GM19468 (cell line): ENCODE measurements around the gene MRPL41.
"Not testable (repeated sequence)": the region's sequence is repeated elsewhere in the genome, so short reads cannot be mapped to it uniquely, and the experiment has no call there.

Experiments used
- ATAC-seq: cut with Tn5 transposase; IDR thresholded peaks from one replicate; pipeline ENCODE4 v1.9.1; 2021; ENCODE audit warnings: mild to moderate bottlenecking, moderate library complexity, moderate number of reproducible peaks; ENCODE audit not compliant: unreplicated experiment; ENCODE audit errors: extremely low read depth

Gene MRPL41

GRCh38 chr9:137547687-137548543 lies 3.8 kb upstream of the MRPL41 start:
- no peak for ATAC-seq

DNA sequence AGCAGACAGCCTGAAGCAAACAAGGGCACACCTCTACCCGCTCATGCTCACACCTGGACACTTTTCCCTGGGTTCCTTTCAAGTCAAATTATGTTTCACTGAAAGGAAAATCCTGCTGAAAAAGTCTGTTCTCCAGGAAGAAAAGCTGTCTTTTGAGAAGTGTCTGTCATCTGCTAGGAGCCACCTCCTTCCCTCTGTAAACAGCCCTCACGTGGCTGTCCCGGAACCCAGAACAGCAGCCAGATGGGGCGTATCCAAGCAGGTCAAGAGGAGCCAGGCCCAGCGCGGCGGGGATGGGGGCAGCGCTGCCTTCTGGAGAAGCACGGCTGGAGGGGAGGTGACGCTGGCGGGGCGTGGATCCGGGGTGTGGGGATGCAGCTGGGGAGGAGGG lies 1.5 kb upstream of the MRPL41 start, which contains the start of gene PNPLA7:
PNPLA7 (minus strand) TSS at position 172 of the 391 bp plus-strand sequence. CDS start 205 bp downstream, outside the sequence.
- no peak for ATAC-seq

- ATAC-seq, result not testable (repeated sequence)
Observed at GRCh38 chr9:137550958-137551263, 768 bp upstream of the MRPL41 start.

- ATAC-seq, result peak; percentile 7
Observed at GRCh38 chr9:137552022-137552768, 516 bp downstream of the MRPL41 start.

- not testable (repeated sequence) for ATAC-seq
Observed at GRCh38 chr9:137553654-137554053, 2.0 kb downstream of the MRPL41 start.

DNA sequence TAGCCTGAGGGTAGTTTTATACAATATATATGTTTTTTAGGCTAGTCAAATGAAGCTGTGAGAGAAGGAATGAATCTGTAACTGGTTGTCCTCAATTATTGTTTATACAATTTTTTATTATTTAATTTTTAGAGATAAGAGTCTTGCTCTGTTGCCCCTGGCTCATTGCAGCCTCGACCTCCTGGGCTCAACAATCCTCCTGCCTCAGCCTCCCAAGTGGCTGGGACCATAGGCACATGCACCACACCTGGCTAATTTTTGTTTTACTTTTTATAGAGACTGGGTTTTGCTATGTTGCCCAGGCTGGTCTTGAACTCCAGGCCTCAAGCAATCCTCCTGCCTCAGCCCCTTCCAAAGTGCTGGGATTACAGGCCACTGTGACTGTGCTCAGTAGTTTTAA lies 2.7 kb downstream of the MRPL41 start:
- no peak for ATAC-seq

DNA sequence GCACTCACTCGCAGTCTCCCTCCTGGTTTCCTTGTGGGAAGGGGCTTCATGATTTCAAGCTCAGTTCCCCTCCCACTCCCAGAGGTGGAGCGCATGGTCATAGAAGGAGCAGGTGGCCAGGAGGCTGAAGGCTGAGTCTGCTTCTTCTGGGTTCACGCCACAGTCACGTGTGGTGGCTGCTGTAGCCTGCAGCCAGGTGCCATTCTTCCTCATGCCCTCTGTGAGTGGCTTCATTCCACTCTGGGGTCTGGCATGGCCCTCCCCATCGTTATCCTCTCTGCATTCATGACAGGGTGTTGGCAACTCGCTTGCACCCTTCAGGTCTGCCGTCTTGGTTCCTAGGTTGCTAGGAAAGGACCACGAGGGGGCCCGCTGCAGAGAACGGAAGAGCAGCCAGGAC lies 3.5 kb downstream of the MRPL41 start:
- ATAC-seq, result no peak

GRCh38 chr9:137556069-137556838 lies 4.6 kb downstream of the MRPL41 start:
- ATAC-seq, result no peak

DNA sequence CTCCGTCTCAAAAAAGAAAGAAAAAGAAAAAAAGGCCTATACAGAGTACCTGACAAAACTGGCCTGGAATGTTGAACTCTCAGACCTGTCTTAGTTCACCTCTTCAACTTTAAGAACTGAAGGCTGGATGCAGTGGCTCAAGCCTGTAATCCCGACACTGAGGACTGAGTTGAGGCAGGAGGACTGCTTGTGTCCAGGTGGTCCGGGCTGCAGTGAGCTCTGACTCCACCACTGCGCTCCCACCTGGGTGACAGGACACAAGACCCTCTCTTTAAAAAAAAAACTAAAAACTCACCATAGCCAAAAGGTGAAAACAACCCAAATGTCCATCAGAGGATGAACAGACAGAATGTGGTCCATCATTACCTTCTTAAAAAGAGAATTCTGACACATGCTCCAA lies 6.4 kb downstream of the MRPL41 start:
- no peak for ATAC-seq

DNA sequence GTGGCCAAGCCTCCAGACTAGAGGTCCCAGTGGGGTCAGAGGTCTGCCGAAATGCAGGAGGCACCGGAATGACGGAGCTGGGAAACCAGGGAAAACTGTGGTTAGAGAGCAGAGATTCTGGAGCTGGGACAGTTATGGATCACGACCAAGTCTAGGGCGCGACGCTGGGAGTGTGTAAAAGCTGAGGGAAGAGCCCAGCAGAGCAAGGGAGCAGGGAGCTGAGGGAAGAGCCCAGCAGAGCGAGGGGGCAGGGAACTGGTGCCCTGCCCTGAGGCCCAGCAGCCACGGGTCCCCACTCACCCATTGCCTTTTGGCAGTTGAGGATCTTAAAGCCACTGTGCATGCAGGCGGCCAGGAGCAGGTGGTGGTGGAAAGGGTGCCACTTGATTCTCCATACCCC lies 12.5 kb downstream of the MRPL41 start:
- no peak for ATAC-seq

DNA sequence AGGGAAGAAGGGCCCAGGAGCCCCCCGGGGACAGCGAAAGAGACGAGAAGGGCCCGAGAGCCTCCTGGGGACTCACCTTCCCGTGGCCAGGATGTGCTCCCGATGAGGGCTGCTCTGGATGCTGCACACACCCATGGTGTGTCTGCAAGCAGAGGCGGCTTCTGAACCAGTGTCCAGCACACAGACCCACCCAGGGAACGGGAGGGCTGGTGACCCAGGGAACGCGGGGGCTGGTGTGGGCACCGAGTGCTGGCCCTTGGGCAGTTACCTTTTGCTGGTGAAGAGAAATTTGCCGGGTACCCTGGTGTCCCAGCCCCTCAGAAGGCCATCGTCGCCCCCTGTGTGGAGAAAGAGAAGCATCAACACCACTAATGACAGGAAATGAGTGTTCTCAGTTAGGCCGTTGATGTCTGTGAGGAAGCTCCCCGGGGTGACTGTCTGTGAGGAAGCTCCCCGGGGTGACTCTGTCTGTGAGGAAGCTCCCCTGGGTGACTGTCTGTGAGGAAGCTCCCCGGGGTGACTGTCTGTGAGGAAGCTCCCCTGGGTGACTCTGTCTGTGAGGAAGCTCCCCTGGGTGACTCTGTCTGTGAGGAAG lies 13.2 kb downstream of the MRPL41 start:
- ATAC-seq, result no peak

DNA sequence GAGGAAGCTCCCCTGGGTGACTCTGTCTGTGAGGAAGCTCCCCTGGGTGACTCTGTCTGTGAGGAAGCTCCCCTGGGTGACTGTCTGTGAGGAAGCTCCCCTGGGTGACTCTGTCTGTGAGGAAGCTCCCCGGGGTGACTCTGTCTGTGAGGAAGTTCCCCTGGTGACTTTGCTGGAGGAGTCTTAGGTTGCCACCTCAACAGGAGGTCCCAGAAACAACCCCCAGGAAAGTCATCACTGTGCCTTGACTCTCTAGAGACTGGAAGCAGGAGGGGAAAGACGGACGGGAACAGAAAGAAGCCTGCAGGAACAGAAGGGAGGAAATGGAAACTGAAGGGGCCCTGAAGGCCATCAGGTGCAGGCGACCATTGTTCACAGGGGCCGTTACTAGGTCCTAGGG lies 16.8 kb downstream of the MRPL41 start:
- ATAC-seq, result not testable (repeated sequence)

- no peak for ATAC-seq
Observed at GRCh38 chr9:137569609-137570203, 18.0 kb downstream of the MRPL41 start.

GRCh38 chr9:137570566-137570965 lies 18.9 kb downstream of the MRPL41 start:
- no peak for ATAC-seq

- no peak for ATAC-seq
Observed at GRCh38 chr9:137574192-137574591, 22.5 kb downstream of the MRPL41 start.

- no peak for ATAC-seq
Observed at GRCh38 chr9:137575364-137575715, 23.7 kb downstream of the MRPL41 start.

- no peak for ATAC-seq
Observed at GRCh38 chr9:137575716-137576411, 24.2 kb downstream of the MRPL41 start.

DNA sequence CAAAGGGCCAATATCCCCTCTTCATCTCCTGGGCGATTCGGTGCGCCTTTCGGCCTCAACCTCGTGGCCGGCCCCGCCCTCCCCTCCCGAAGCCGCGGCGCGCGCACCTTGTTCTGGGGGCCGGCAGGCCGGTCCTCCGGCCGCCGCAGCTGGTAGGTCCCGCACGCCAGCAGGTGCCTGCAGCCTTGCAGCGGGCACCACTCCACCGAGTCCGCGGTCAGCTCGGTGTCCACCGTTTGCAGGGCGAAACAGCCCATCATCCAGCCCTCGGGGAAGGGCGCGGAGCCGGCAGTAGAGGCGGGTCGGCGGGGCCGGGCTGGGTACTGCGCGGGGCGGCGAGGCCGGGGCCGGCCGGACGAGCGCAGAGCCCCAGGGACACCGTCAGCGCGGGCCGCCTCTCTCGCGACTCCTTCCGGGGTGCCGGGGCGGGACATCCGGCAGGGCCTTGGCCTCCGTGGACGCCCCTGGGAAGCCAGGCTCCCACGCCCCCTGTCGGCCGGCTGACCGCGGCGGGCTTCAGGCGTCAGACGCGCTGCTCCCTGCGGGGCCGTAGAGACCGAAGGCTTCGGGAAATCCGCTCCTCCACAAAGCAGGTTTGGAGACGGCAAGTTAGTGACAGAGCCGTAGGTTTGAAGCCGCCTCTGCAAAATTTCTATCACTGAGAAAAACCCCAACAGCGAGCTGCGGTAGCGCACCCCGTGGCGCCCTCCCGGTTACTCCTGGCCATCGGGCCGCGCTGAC lies 27.0 kb downstream of the MRPL41 start, which contains the start of gene DPH7:
DPH7 (minus strand) TSS at position 408 of the 741 bp plus-strand sequence; CDS start at position 260, 148 bp downstream.
- peak; percentile 80 for ATAC-seq

- no peak for ATAC-seq
Observed at GRCh38 chr9:137579259-137579604, 27.6 kb downstream of the MRPL41 start.
